ENCODE measurements around the gene GMCL2.
"Not testable (repeated sequence)": the region's sequence is repeated elsewhere in the genome, so short reads cannot be mapped to it uniquely, and the experiment has no call there.

Gene GMCL2

GRCh38 chr5:178205749-178206047 is 18.5 kb upstream of the GMCL2 start:
- DNase-seq = no peak

- DNase-seq = peak in 1 of 2 experiments; percentile 68
Observed at GRCh38 chr5:178204935-178205748, 18.0 kb upstream of the GMCL2 start.

- DNase-seq = peak; percentile 91 to 96
Observed at GRCh38 chr5:178204182-178204934, 17.2 kb upstream of the GMCL2 start, which contains the start of gene HNRNPAB. HNRNPAB (plus strand) TSS chr5:178204533; CDS start chr5:178204838, 305 bp downstream.

GRCh38 chr5:178203670-178204181 is 16.6 kb upstream of the GMCL2 start:
- no peak for DNase-seq

GRCh38 chr5:178202541-178202940 is 15.4 kb upstream of the GMCL2 start:
- DNase-seq = no peak

- DNase-seq = no peak
Observed at GRCh38 chr5:178201927-178202235, 14.7 kb upstream of the GMCL2 start.

- no peak for DNase-seq
Observed at GRCh38 chr5:178201221-178201926, 14.2 kb upstream of the GMCL2 start.

GRCh38 chr5:178199581-178200434 is 12.6 kb upstream of the GMCL2 start:
- no peak for DNase-seq

- DNase-seq = no peak
Observed at GRCh38 chr5:178198706-178199105, 11.5 kb upstream of the GMCL2 start.

- DNase-seq = not testable (repeated sequence)
Observed at GRCh38 chr5:178198151-178198550, 11.0 kb upstream of the GMCL2 start.

- DNase-seq = no peak
Observed at GRCh38 chr5:178196986-178197385, 9.8 kb upstream of the GMCL2 start.

GRCh38 chr5:178196281-178196812 is 9.2 kb upstream of the GMCL2 start:
- DNase-seq = no peak

GRCh38 chr5:178194026-178194425 is 6.9 kb upstream of the GMCL2 start:
- DNase-seq = no peak

GRCh38 chr5:178193251-178193809 is 6.2 kb upstream of the GMCL2 start:
- DNase-seq = no peak

GRCh38 chr5:178192787-178193186 is 5.6 kb upstream of the GMCL2 start:
- DNase-seq = no peak

GRCh38 chr5:178192244-178192643 is 5.1 kb upstream of the GMCL2 start:
- DNase-seq = no peak

- DNase-seq = no peak
Observed at GRCh38 chr5:178191661-178192060, 4.5 kb upstream of the GMCL2 start.

GRCh38 chr5:178189433-178189832 is 2.3 kb upstream of the GMCL2 start:
- no peak for DNase-seq

GRCh38 chr5:178186427-178186826 is 744 bp downstream of the GMCL2 start:
- no peak for DNase-seq

GRCh38 chr5:178182158-178182876 is 4.9 kb downstream of the GMCL2 start:
- DNase-seq = no peak

GRCh38 chr5:178180141-178180863 is 6.9 kb downstream of the GMCL2 start:
- no peak for DNase-seq

Data from NCI-H446 (cell line).